K562 (cell line): ENCODE measurements around the gene B3GALT5. TPM values are rescaled to one million over a fixed set of nuclear protein-coding genes. Genes with fewer than 3 reads are reported as not detected.

Experiments used
- ARNT ChIP-seq, 2 experiments: fragments of 450-650 bp; IDR thresholded peaks; 2 replicates each; pipeline ENCODE4 v1.6.1; 2016; ENCODE audit warnings: mild to moderate bottlenecking in 1 of 2
- JUND ChIP-seq, 2 experiments: IDR thresholded peaks; 2 replicates in 1 of 2; 3 replicates in 1 of 2; pipeline ENCODE4 v1.6.1; 2011; ENCODE audit warnings: borderline replicate concordance in 2 of 2, low read depth in 2 of 2, low read length in 2 of 2, improper control_type of control experiment in 1 of 2, missing biosample characterization in 1 of 2, missing genetic modification characterization in 1 of 2, missing genetic modification reagents in 1 of 2
- KHSRP ChIP-seq: fragments of 450-650 bp; IDR thresholded peaks from 2 replicates; pipeline ENCODE4 v1.6.1; 2017
- PCBP1 ChIP-seq: fragments of 200-400 bp; formaldehyde crosslinking; IDR thresholded peaks from 2 replicates; pipeline ENCODE4 v1.6.1; 2018; ENCODE audit warnings: mild to moderate bottlenecking, low read depth, low read length; ENCODE audit not compliant: poor library complexity, severe bottlenecking
- POLR3A ChIP-seq: IDR thresholded peaks from 2 replicates; pipeline ENCODE4 v1.6.1; 2011; ENCODE audit warnings: borderline replicate concordance, mild to moderate bottlenecking, moderate library complexity; ENCODE audit not compliant: insufficient read length, insufficient read depth; ENCODE audit errors: extremely low read depth
- RAD21 ChIP-seq, 2 experiments: fragments of 250-450 bp in 1 of 2; fragments of 450-650 bp in 1 of 2; sonication (Bioruptor Pico) in 1 of 2; formaldehyde crosslinking in 1 of 2; IDR thresholded peaks in 1 of 2; conservative IDR thresholded peaks in 1 of 2; 2 replicates each; pipeline versions ENCODE4 v1.4.0 to v1.8.0; 2020 to 2022; ENCODE audit warnings: mild to moderate bottlenecking in 2 of 2, moderate library complexity in 1 of 2
- RBM34 ChIP-seq: fragments of 200-400 bp; formaldehyde crosslinking; IDR thresholded peaks from 2 replicates; pipeline ENCODE4 v1.6.1; 2018; ENCODE audit warnings: low read length, borderline replicate concordance; ENCODE audit not compliant: insufficient read depth
- STAT5A ChIP-seq: IDR thresholded peaks from 2 replicates; pipeline ENCODE4 v1.6.1; 2012; ENCODE audit warnings: low read length, inconsistent platforms, borderline replicate concordance
- STAT5B ChIP-seq: fragments of 250-450 bp; sonication (Bioruptor Pico); IDR thresholded peaks from 2 replicates; pipeline ENCODE4 v1.8.0; 2021; ENCODE audit warnings: mild to moderate bottlenecking, inconsistent platforms
- TAF1 ChIP-seq: IDR thresholded peaks from 2 replicates; pipeline ENCODE4 v1.6.1; 2011; ENCODE audit warnings: mild to moderate bottlenecking, low read length, moderate library complexity; ENCODE audit not compliant: insufficient read depth, control insufficient read depth, severe bottlenecking; ENCODE audit errors: extremely low read depth
- TAF9B ChIP-seq: fragments of 450-650 bp; IDR thresholded peaks from 2 replicates; pipeline ENCODE4 v1.6.1; 2018; ENCODE audit warnings: mild to moderate bottlenecking; ENCODE audit not compliant: partially characterized antibody
- polyA plus RNA-seq, 8 experiments: library from polyadenylated mRNA; depleted of rRNA in 4 of 8; stranded (reverse) in 5 of 8; unstranded in 3 of 8; fragments of >200 nt; fragmentation: Nextera tagmentation in 2 of 8; fragmentation: Illumina TruSeq in 1 of 8; extraction: Ambion mirVana in 2 of 8; extraction: Trizol in 1 of 8; gene quantifications; 2 replicates each; pipeline versions ENCODE4 v1.2.1 to v1.2.3, GENCODE V29; 2011 to 2014; ENCODE audit warnings: inconsistent platforms in 1 of 8, missing spikeins in 1 of 8
- total RNA-seq, 7 experiments: library from RNA; depleted of rRNA in 6 of 7; stranded (reverse); fragments of >200 nt in 6 of 7; fragmentation: Illumina TruSeq in 2 of 7; extraction: Trizol in 2 of 7; gene quantifications; 2 replicates each; pipeline versions ENCODE4 v1.2.1 to v1.2.3, GENCODE V29; 2011 to 2021; ENCODE audit warnings: low replicate concordance in 1 of 7
- TF ChIP-seq, protein P1 (sequence below), 3 experiments: IDR thresholded peaks in 2 of 3; conservative IDR thresholded peaks in 1 of 3; 2 replicates each; pipeline ENCODE4 v1.5.1; 2011 to 2012; ENCODE audit warnings: low read length in 3 of 3, mild to moderate bottlenecking in 3 of 3, control low read depth in 2 of 3, improper control_type of control experiment in 1 of 3, inconsistent platforms in 1 of 3, low read depth in 1 of 3, mixed read lengths in 1 of 3, moderate library complexity in 1 of 3; ENCODE audit not compliant: insufficient read depth in 2 of 3
- TF ChIP-seq, protein P2 (sequence below): fragments of 250-450 bp; sonication (Bioruptor Pico); IDR thresholded peaks from 2 replicates; pipeline ENCODE4 v1.5.0; 2020; ENCODE audit warnings: mild to moderate bottlenecking, borderline replicate concordance

B3GALT5 gene
- total and polyA plus RNA-seq, 9 of the 15 experiments (the other 6 are each of a cell fraction or from before 2014, with no cell fraction given): 0.02 TPM; not detected in 8

DNA sequence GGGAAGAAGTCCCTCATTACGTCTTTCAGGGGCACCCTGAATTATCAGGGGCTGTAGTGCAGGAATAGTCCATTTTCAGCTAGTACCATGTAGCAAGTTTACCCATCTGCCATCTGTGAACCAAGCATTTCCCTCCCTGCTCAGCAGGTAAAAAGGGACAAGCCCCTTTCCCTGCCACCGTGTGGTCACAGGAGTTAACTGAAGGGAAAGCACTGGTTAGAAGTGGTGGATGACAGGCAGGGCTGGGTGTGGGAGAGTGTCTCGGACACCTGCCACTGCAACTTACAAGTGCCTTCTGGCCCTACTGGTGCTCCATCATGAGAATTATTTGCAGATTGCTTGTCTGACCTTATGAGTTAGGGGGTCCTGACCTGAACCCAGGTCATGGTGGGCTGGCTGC, 100.2 kb downstream of the B3GALT5 start (continued):
- TF ChIP-seq PCBP1 (no peak), RAD21 (CRISPR knock-in tag; conservative IDR thresholded peaks at IDR 0.05 in 1 of 2, IDR thresholded peaks at IDR 0.05 in 1 of 2) (peak in 1 of 2 experiments; percentile 26; a peak in 1 of 4 replicates), TAF9B (no peak), RBM34 (no peak), ARNT (IDR thresholded peaks at IDR 0.05) (no peak), STAT5B (CRISPR knock-in tag) (no peak), STAT5A (no peak), KHSRP (no peak), JUND (IDR thresholded peaks at IDR 0.05; ENCODE audit: borderline replicate concordance, low read depth, low read length) (no peak), JUND (tag; IDR thresholded peaks at IDR 0.05; ENCODE audit: borderline replicate concordance, low read depth, low read length) (no peak), TAF1 (no peak), POLR3A (no peak)
- TF ChIP-seq, protein P1, sequence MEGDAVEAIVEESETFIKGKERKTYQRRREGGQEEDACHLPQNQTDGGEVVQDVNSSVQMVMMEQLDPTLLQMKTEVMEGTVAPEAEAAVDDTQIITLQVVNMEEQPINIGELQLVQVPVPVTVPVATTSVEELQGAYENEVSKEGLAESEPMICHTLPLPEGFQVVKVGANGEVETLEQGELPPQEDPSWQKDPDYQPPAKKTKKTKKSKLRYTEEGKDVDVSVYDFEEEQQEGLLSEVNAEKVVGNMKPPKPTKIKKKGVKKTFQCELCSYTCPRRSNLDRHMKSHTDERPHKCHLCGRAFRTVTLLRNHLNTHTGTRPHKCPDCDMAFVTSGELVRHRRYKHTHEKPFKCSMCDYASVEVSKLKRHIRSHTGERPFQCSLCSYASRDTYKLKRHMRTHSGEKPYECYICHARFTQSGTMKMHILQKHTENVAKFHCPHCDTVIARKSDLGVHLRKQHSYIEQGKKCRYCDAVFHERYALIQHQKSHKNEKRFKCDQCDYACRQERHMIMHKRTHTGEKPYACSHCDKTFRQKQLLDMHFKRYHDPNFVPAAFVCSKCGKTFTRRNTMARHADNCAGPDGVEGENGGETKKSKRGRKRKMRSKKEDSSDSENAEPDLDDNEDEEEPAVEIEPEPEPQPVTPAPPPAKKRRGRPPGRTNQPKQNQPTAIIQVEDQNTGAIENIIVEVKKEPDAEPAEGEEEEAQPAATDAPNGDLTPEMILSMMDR (IDR thresholded peaks at IDR 0.05 in 2 of 3, conservative IDR thresholded peaks at IDR 0.05 in 1 of 3; ENCODE audit: insufficient read depth in 2 of 3, low read depth in 1 of 3, low read length in 3 of 3): peak; percentile 13 to 31 (median 20); a peak in 2 of 6 replicates
- TF ChIP-seq, protein P2, sequence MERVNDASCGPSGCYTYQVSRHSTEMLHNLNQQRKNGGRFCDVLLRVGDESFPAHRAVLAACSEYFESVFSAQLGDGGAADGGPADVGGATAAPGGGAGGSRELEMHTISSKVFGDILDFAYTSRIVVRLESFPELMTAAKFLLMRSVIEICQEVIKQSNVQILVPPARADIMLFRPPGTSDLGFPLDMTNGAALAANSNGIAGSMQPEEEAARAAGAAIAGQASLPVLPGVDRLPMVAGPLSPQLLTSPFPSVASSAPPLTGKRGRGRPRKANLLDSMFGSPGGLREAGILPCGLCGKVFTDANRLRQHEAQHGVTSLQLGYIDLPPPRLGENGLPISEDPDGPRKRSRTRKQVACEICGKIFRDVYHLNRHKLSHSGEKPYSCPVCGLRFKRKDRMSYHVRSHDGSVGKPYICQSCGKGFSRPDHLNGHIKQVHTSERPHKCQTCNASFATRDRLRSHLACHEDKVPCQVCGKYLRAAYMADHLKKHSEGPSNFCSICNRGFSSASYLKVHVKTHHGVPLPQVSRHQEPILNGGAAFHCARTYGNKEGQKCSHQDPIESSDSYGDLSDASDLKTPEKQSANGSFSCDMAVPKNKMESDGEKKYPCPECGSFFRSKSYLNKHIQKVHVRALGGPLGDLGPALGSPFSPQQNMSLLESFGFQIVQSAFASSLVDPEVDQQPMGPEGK: no peak
